Vagina (tissue), 2 donors: Measurements from ENCODE around the gene MLH3.

Source experiments
- POLR2AphosphoS5 ChIP-seq, 2 donors: sonication (generic); formaldehyde crosslinking; IDR thresholded peaks; one replicate each; pipeline ENCODE4 v1.9.0; 2017; ENCODE audit warnings: antibody characterized with exemption in 2 of 2, mild to moderate bottlenecking in 2 of 2, low read depth in 1 of 2; ENCODE audit not compliant: insufficient read depth in 1 of 2
- TF ChIP-seq, protein P1 (sequence below), 3 experiments: fragments of 450-650 bp in 2 of 3; fragments of 200-600 bp in 1 of 3; sonication (generic) in 1 of 3; IDR thresholded peaks; one replicate each; pipeline ENCODE4 v1.5.1; 2017 to 2019; ENCODE audit warnings: antibody characterized with exemption in 3 of 3, mild to moderate bottlenecking in 2 of 3, moderate library complexity in 2 of 3

DNA sequence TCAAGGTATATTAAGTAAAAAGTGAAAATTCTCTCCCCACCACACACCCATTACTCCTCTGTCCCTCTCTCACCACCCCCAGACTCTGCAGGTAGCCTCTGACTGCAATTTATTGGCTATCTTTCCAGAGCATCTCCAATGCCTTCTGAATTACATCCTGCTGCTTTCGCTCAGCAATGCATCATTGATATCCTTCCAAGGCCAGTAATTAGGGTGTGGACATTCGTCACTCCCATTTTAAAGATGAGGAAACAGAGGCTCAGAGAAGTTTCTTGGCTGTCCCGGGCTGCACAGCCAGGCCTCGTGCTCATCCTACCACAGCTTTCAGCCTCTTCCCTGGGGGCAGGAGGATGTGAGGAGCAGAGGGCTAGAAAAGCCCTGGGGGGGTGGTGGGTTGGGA, 72.2 kb downstream of the MLH3 start:
- TF ChIP-seq, protein P1, sequence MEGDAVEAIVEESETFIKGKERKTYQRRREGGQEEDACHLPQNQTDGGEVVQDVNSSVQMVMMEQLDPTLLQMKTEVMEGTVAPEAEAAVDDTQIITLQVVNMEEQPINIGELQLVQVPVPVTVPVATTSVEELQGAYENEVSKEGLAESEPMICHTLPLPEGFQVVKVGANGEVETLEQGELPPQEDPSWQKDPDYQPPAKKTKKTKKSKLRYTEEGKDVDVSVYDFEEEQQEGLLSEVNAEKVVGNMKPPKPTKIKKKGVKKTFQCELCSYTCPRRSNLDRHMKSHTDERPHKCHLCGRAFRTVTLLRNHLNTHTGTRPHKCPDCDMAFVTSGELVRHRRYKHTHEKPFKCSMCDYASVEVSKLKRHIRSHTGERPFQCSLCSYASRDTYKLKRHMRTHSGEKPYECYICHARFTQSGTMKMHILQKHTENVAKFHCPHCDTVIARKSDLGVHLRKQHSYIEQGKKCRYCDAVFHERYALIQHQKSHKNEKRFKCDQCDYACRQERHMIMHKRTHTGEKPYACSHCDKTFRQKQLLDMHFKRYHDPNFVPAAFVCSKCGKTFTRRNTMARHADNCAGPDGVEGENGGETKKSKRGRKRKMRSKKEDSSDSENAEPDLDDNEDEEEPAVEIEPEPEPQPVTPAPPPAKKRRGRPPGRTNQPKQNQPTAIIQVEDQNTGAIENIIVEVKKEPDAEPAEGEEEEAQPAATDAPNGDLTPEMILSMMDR (IDR thresholded peaks at IDR 0.05), result no peak
- no peak for TF ChIP-seq POLR2AphosphoS5 (IDR thresholded peaks at IDR 0.05; ENCODE audit: insufficient read depth in 1 of 2, low read depth in 1 of 2)
